Mesothelial cell of epicardium (in vitro differentiated cells): ENCODE measurements around the gene AQP10. TPM values are rescaled to one million over a fixed set of nuclear protein-coding genes. Genes with fewer than 3 reads are reported as not detected.
A peak's percentile ranks its signal among the peaks of the same experiment; 100 is the strongest.

ENCODE experiments used
- DNase-seq, 2 experiments: peaks; one replicate each; pipeline ENCODE4 v3.0.0; 2021; ENCODE audit warnings: low spot score in 2 of 2; ENCODE audit not compliant: unreplicated experiment in 2 of 2
- H3K27ac Mint-ChIP-seq: 2 replicates; pipeline ENCODE4 v1.8.0; 2021; ENCODE audit warnings: mixed read lengths
- H3K27me3 Mint-ChIP-seq: 2 replicates; pipeline ENCODE4 v1.8.0; 2021; ENCODE audit warnings: low read depth, mixed read lengths
- H3K36me3 Mint-ChIP-seq: 2 replicates; pipeline ENCODE4 v1.8.0; 2021; ENCODE audit warnings: mixed read lengths
- H3K4me1 Mint-ChIP-seq: 2 replicates; pipeline ENCODE4 v1.8.0; 2021; ENCODE audit warnings: mixed read lengths
- H3K4me3 Mint-ChIP-seq: 2 replicates; pipeline ENCODE4 v1.8.0; 2021; ENCODE audit warnings: mild to moderate bottlenecking, moderate library complexity, mixed read lengths
- H3K9me3 Mint-ChIP-seq: 2 replicates; pipeline ENCODE4 v1.8.0; 2021; ENCODE audit warnings: mixed read lengths
- CTCF ChIP-seq: fragments of 200-600 bp; sonication (generic); IDR thresholded peaks from one replicate; pipeline ENCODE4 v1.5.0; 2021; ENCODE audit warnings: antibody characterized with exemption; ENCODE audit not compliant: unreplicated experiment
- total RNA-seq: library from RNA; stranded (reverse); gene quantifications from 3 replicates; pipeline ENCODE4 v1.2.1, GENCODE V29; 2021

AQP10 gene
- total RNA-seq, 1 donor from 2014 or later, result 0.60 TPM

GRCh38 chr1:154325583-154326545 is 5.0 kb downstream of the AQP10 start:
- Mint-ChIP-seq H3K27me3 (peaks cover 19% of the 10 kb centered on the region), H3K4me1 (peaks cover 36% of the 10 kb centered on the region), H3K4me3 (peak overlapping the region; percentile 92), H3K36me3 (no peaks in the 10 kb centered on the region), H3K9me3 (no peaks in the 10 kb centered on the region), H3K27ac (peak overlapping the region; percentile 94)
- TF ChIP-seq CTCF, result peak; percentile 46
- peak in 1 of 2 experiments; percentile 58 for DNase-seq

GRCh38 chr1:154326546-154327465 is 5.9 kb downstream of the AQP10 start:
- H3K9me3 Mint-ChIP-seq, result no peaks in the 10 kb centered on the region
- no peak for DNase-seq
- no peak for TF ChIP-seq CTCF
- peaks cover 4% of the 10 kb centered on the region for H3K36me3 Mint-ChIP-seq
- peaks cover 30% of the 10 kb centered on the region for H3K4me1 Mint-ChIP-seq
- H3K27me3 Mint-ChIP-seq, result peaks cover 18% of the 10 kb centered on the region
- H3K4me3 Mint-ChIP-seq, result peak overlapping the region; percentile 92
- peak overlapping the region; percentile 94 for H3K27ac Mint-ChIP-seq

DNA sequence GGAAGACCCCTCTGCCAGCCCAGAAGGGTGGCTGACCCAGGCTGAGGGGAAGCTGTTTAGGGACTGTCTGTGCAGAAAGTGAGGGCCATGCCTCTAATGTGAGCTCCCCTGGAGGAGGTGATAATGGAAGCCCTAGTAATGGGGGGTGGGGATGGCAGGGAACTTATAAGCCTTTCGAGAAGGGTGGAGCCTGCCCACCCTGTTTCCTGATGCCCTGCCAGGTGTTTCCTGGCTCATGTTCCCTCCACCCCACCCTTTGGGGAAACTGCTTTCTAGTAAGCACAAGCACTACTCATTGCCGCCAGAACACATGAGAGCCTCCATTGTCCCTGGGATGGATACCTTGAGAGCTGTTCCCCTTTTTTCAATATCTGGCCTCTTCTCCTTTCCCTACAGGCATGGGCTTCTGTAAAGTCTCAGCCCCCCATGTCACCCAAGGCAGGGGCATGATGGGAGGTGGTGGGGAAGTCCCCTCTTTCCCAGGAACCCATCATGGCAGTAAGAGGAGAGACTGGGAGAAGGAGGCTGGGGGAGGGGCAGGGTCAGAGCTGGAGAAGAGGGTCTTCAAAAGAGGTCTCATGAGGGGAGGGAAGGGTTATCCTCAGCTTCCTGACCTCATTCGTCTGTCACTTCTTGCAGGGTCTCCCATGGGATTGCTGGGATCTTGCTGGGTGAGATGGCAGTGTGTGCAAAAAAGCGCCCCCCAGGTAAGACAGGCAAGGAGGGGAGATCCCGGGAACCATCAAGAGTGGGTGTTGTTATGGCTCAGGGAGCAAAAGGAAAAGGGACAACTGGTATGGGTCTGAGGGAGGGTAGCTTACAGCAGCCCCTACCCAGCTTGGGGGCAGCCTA is 6.8 kb downstream of the AQP10 start:
- peaks cover 13% of the 10 kb centered on the region for H3K27me3 Mint-ChIP-seq
- no peaks in the 10 kb centered on the region for H3K9me3 Mint-ChIP-seq
- H3K27ac Mint-ChIP-seq, result no peak overlapping the region
- H3K36me3 Mint-ChIP-seq, result peaks cover 10% of the 10 kb centered on the region
- peak overlapping the region; percentile 55 for H3K4me3 Mint-ChIP-seq
- no peak for TF ChIP-seq CTCF
- H3K4me1 Mint-ChIP-seq, result peaks cover 28% of the 10 kb centered on the region
- no peak for DNase-seq

- peak; percentile 69 to 78 for DNase-seq
- Mint-ChIP-seq H3K4me1 (peaks cover 28% of the 10 kb centered on the region), H3K36me3 (peaks cover 12% of the 10 kb centered on the region), H3K27me3 (peaks cover 9% of the 10 kb centered on the region), H3K4me3 (peak overlapping the region; percentile 63), H3K9me3 (no peaks in the 10 kb centered on the region), H3K27ac (no peak overlapping the region)
- TF ChIP-seq CTCF, result no peak
These were observed 7.6 kb downstream of the AQP10 start for GRCh38 chr1:154328318-154329151.
